ENCODE data around the gene ZBTB7B. TPM values are rescaled to one million over a fixed set of nuclear protein-coding genes. Genes with fewer than 3 reads are reported as not detected.

Gene ZBTB7B
- total and polyA plus RNA-seq, 9 of the 15 experiments (the other 6 are each of a cell fraction or from before 2014, with no cell fraction given): 0.04 to 46.5 (median 15.2) TPM

DNA sequence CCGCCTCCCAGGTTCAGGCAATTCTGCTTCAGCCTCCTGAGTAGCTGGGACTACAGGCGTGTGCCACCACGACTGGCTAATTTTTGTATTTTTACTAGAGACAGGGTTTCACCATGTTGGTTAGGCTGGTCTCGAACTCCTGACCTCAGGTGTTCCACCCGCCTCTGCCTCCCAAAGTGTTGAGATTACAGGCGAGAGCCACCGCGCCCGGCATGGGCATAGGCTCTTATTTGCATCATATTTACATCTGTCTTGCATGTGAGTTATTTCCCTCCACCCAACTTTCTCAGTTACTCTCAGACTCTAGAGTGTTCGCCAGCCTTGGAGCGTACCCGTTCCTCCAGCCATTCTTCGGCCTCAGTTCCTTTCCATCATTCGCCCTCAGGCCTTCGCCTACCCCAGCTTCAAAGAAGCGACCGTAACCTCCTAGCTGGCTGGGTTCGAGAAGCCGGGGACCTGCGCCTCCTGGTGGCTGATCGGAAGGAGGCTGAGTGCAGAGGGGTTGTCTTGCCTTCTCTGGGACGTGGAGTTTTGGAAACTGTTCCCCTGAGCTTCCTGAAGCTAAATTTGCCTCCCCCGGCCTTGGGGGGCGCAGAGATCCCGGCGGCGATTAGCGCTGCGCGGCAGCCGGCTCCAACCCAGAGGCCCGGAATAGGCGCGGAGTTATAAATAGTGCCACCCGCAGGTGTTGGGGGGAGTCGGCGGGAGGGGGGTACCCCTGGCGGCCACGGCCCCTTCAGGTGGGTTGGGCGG is 3.6 kb upstream of the ZBTB7B start (continued):
- TF ChIP-seq NCOR1 (IDR thresholded peaks at IDR 0.05) (0 out of 2 replicates have a peak, but pooled peaks have one; percentile 28), ZC3H11A (IDR thresholded peaks at IDR 0.05; ENCODE audit: low read depth, low read length) (0 out of 2 replicates have a peak, but pooled peaks have one; percentile 63), FUS (optimal IDR thresholded peaks at IDR 0.05; ENCODE audit: low read depth, low read length) (no peak), TCF7 (IDR thresholded peaks at IDR 0.05; ENCODE audit: borderline replicate concordance) (no peak), ZNF76 (CRISPR knock-in tag; IDR thresholded peaks at IDR 0.05; ENCODE audit: borderline replicate concordance) (no peak), CBFB (CRISPR knock-in tag; IDR thresholded peaks at IDR 0.05) (no peak), ZFP36 (IDR thresholded peaks at IDR 0.05; ENCODE audit: low read depth, low read length, partially characterized antibody) (peak; percentile 6), SIN3A (IDR thresholded peaks at IDR 0.05; ENCODE audit: borderline replicate concordance in 2 of 2, control insufficient read depth in 1 of 2, low read depth in 2 of 2, low read length in 2 of 2) (no peak)
- TF ChIP-seq, protein P1, sequence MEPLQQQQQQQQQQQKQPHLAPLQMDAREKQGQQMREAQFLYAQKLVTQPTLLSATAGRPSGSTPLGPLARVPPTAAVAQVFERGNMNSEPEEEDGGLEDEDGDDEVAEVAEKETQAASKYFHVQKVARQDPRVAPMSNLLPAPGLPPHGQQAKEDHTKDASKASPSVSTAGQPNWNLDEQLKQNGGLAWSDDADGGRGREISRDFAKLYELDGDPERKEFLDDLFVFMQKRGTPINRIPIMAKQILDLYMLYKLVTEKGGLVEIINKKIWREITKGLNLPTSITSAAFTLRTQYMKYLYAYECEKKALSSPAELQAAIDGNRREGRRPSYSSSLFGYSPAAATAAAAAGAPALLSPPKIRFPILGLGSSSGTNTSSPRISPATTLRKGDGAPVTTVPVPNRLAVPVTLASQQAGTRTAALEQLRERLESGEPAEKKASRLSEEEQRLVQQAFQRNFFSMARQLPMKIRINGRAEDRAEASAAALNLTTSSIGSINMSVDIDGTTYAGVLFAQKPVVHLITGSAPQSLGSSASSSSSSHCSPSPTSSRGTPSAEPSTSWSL (CRISPR knock-in tag; IDR thresholded peaks at IDR 0.05; ENCODE audit: borderline replicate concordance): no peak
- TF ChIP-seq, protein P2, sequence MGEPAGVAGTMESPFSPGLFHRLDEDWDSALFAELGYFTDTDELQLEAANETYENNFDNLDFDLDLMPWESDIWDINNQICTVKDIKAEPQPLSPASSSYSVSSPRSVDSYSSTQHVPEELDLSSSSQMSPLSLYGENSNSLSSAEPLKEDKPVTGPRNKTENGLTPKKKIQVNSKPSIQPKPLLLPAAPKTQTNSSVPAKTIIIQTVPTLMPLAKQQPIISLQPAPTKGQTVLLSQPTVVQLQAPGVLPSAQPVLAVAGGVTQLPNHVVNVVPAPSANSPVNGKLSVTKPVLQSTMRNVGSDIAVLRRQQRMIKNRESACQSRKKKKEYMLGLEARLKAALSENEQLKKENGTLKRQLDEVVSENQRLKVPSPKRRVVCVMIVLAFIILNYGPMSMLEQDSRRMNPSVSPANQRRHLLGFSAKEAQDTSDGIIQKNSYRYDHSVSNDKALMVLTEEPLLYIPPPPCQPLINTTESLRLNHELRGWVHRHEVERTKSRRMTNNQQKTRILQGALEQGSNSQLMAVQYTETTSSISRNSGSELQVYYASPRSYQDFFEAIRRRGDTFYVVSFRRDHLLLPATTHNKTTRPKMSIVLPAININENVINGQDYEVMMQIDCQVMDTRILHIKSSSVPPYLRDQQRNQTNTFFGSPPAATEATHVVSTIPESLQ (CRISPR knock-in tag; IDR thresholded peaks at IDR 0.05): no peak
- TF ChIP-seq, protein P3, sequence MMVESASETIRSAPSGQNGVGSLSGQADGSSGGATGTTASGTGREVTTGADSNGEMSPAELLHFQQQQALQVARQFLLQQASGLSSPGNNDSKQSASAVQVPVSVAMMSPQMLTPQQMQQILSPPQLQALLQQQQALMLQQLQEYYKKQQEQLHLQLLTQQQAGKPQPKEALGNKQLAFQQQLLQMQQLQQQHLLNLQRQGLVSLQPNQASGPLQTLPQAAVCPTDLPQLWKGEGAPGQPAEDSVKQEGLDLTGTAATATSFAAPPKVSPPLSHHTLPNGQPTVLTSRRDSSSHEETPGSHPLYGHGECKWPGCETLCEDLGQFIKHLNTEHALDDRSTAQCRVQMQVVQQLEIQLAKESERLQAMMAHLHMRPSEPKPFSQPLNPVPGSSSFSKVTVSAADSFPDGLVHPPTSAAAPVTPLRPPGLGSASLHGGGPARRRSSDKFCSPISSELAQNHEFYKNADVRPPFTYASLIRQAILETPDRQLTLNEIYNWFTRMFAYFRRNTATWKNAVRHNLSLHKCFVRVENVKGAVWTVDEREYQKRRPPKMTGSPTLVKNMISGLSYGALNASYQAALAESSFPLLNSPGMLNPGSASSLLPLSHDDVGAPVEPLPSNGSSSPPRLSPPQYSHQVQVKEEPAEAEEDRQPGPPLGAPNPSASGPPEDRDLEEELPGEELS (CRISPR knock-in tag; IDR thresholded peaks at IDR 0.05; ENCODE audit: borderline replicate concordance): no peak
- TF ChIP-seq, protein P4, sequence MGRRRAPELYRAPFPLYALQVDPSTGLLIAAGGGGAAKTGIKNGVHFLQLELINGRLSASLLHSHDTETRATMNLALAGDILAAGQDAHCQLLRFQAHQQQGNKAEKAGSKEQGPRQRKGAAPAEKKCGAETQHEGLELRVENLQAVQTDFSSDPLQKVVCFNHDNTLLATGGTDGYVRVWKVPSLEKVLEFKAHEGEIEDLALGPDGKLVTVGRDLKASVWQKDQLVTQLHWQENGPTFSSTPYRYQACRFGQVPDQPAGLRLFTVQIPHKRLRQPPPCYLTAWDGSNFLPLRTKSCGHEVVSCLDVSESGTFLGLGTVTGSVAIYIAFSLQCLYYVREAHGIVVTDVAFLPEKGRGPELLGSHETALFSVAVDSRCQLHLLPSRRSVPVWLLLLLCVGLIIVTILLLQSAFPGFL (CRISPR knock-in tag; IDR thresholded peaks at IDR 0.05): no peak
- TF ChIP-seq, protein P5, sequence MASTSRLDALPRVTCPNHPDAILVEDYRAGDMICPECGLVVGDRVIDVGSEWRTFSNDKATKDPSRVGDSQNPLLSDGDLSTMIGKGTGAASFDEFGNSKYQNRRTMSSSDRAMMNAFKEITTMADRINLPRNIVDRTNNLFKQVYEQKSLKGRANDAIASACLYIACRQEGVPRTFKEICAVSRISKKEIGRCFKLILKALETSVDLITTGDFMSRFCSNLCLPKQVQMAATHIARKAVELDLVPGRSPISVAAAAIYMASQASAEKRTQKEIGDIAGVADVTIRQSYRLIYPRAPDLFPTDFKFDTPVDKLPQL (IDR thresholded peaks at IDR 0.05; ENCODE audit: extremely low read depth, insufficient read length): peak; percentile 33

Data from K562 (cell line).